Neural cell (in vitro differentiated cells): Measurements from ENCODE around the gene SMPX. TPM values are rescaled to one million over a fixed set of nuclear protein-coding genes. Genes with fewer than 3 reads are reported as not detected.

ENCODE experiments used
- H2AFZ ChIP-seq: fragments of 200-600, 300-800 bp; sonication (generic), shearing (Covaris generic); 2 replicates; pipeline ENCODE4 v1.6.0; 2014; ENCODE audit warnings: low read depth, mild to moderate bottlenecking, antibody characterized with exemption, low read length, moderate library complexity
- H3F3A ChIP-seq: fragments of 200-600 bp; shearing (Covaris generic); 2 replicates; pipeline ENCODE4 v1.6.1; 2016; ENCODE audit warnings: mild to moderate bottlenecking, moderate library complexity, mixed read lengths, antibody characterized with exemption, low read length; ENCODE audit not compliant: insufficient read depth, poor library complexity, severe bottlenecking
- H3K27ac ChIP-seq: fragments of 200-600, 300-800 bp; sonication (generic), shearing (Covaris generic); 2 replicates; pipeline ENCODE4 v1.5.1; 2014; ENCODE audit warnings: mild to moderate bottlenecking, low read length, moderate library complexity
- H3K27me3 ChIP-seq: fragments of 300-800, 200-600 bp; sonication (generic), shearing (Covaris generic); 2 replicates; pipeline ENCODE4 v1.6.0; 2014; ENCODE audit warnings: mild to moderate bottlenecking, low read depth, low read length, moderate library complexity; ENCODE audit not compliant: insufficient read depth
- H3K36me3 ChIP-seq: fragments of 300-800, 200-600 bp; sonication (generic), shearing (Covaris generic); 2 replicates; pipeline ENCODE4 v1.5.1; 2014; ENCODE audit warnings: mild to moderate bottlenecking, antibody characterized with exemption, low read length, moderate library complexity; ENCODE audit not compliant: insufficient read depth
- H3K4me2 ChIP-seq: fragments of 300-800, 200-600 bp; sonication (generic), shearing (Covaris generic); 2 replicates; pipeline ENCODE4 v1.6.0; 2014; ENCODE audit warnings: mild to moderate bottlenecking, low read length
- H3K4me3 ChIP-seq: fragments of 300-800, 200-600 bp; sonication (generic), shearing (Covaris generic); 2 replicates; pipeline ENCODE4 v1.5.1; 2014; ENCODE audit warnings: mild to moderate bottlenecking, low read length, moderate library complexity
- H3K79me2 ChIP-seq: fragments of 200-600 bp; shearing (Covaris generic); replicated peaks from 2 replicates; pipeline ENCODE4 v1.6.0; 2014; ENCODE audit warnings: mild to moderate bottlenecking, low read length, moderate library complexity; ENCODE audit not compliant: insufficient read depth
- H3K9ac ChIP-seq: fragments of 300-800, 200-600 bp; sonication (generic), shearing (Covaris generic); 2 replicates; pipeline ENCODE4 v1.6.1; 2016; ENCODE audit warnings: mild to moderate bottlenecking, low read length, mixed read lengths
- H3K9me2 ChIP-seq: fragments of 200-600 bp; shearing (Covaris generic); 2 replicates; pipeline ENCODE4 v1.6.1; 2016; ENCODE audit warnings: mild to moderate bottlenecking, low read length, mixed read lengths; ENCODE audit not compliant: insufficient read depth
- H3K9me3 ChIP-seq: fragments of 200-600, 300-800 bp; sonication (generic), shearing (Covaris generic); 2 replicates; pipeline ENCODE4 v1.6.1; 2016; ENCODE audit warnings: mild to moderate bottlenecking, mixed run types, low read length, moderate library complexity, mixed read lengths
- H4K20me1 ChIP-seq: fragments of 200-600 bp; shearing (Covaris generic); 2 replicates; pipeline ENCODE4 v1.6.1; 2016; ENCODE audit warnings: mild to moderate bottlenecking, mixed run types; ENCODE audit not compliant: insufficient read depth
- EP300 ChIP-seq: fragments of 450-650 bp; conservative IDR thresholded peaks from 2 replicates; pipeline ENCODE4 v1.6.1; 2014; ENCODE audit warnings: antibody characterized with exemption, mild to moderate bottlenecking, moderate library complexity; ENCODE audit not compliant: poor library complexity, severe bottlenecking
- EZH2 ChIP-seq: fragments of 200-600, 300-800 bp; shearing (Covaris generic), sonication (generic); IDR thresholded peaks from 2 replicates; pipeline ENCODE4 v1.6.1; 2014; ENCODE audit warnings: antibody characterized with exemption, low read length, borderline replicate concordance, mild to moderate bottlenecking; ENCODE audit not compliant: insufficient read depth, poor library complexity, severe bottlenecking
- MXI1 ChIP-seq: fragments of 450-650 bp; conservative IDR thresholded peaks from 2 replicates; pipeline ENCODE4 v1.6.1; 2014; ENCODE audit warnings: antibody characterized with exemption, mild to moderate bottlenecking; ENCODE audit not compliant: poor library complexity, severe bottlenecking
- POLR2AphosphoS5 ChIP-seq: IDR thresholded peaks from 2 replicates; pipeline ENCODE4 v1.6.1; 2012
- RAD21 ChIP-seq: fragments of 450-650 bp; conservative IDR thresholded peaks from 2 replicates; pipeline ENCODE4 v1.6.1; 2014; ENCODE audit warnings: antibody characterized with exemption, mild to moderate bottlenecking, moderate library complexity
- SMC3 ChIP-seq: fragments of 450-650 bp; conservative IDR thresholded peaks from 2 replicates; pipeline ENCODE4 v1.6.1; 2014; ENCODE audit warnings: antibody characterized with exemption, mild to moderate bottlenecking, moderate library complexity; ENCODE audit not compliant: poor library complexity
- TAF1 ChIP-seq: IDR thresholded peaks from 2 replicates; pipeline ENCODE4 v1.6.1; 2012; ENCODE audit warnings: low read depth
- polyA plus RNA-seq: library from polyadenylated mRNA; depleted of rRNA; stranded (reverse); fragments of >200 nt; gene quantifications from 2 replicates; pipeline ENCODE4 v1.2.3, GENCODE V29; 2014
- TF ChIP-seq, protein P1 (sequence below): fragments of 450-650 bp; IDR thresholded peaks from 2 replicates; pipeline ENCODE4 v1.5.1; 2014; ENCODE audit warnings: antibody characterized with exemption, mild to moderate bottlenecking, moderate library complexity; ENCODE audit not compliant: poor library complexity, severe bottlenecking
- TF ChIP-seq, protein P2 (sequence below): IDR thresholded peaks from 2 replicates; pipeline ENCODE4 v1.6.1; 2012; ENCODE audit warnings: borderline replicate concordance

The SMPX gene
- polyA plus RNA-seq, 1 donor from 2014 or later: 0.53 TPM

DNA sequence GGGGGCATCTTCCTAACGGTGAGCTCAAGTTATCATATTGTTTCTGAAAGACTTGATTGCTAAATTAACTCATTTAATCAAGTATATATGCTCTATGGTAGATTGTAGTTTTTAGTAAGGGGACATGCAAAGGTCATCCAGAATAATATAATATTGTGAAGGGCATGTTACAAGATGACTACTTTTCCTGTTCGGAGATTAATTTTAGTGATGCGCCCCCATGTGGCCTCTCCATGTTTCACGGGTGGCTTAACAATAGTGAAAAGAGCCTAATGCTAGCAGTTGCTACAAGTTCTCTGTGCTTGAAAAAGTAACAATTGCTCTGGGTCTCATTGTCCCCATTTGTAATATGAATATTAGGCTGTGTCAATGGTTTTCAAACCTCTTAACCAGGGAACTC lies 12.2 kb downstream of the SMPX start:
- no peak overlapping the region for H3K4me2 ChIP-seq
- H3K27me3 ChIP-seq: no peaks in the 10 kb centered on the region
- TF ChIP-seq SMC3 (peak; percentile 31), EP300 (no peak), EZH2 (no peak), TAF1 (no peak), POLR2AphosphoS5 (no peak), RAD21 (peak; percentile 29), MXI1 (no peak)
- TF ChIP-seq, protein P1, sequence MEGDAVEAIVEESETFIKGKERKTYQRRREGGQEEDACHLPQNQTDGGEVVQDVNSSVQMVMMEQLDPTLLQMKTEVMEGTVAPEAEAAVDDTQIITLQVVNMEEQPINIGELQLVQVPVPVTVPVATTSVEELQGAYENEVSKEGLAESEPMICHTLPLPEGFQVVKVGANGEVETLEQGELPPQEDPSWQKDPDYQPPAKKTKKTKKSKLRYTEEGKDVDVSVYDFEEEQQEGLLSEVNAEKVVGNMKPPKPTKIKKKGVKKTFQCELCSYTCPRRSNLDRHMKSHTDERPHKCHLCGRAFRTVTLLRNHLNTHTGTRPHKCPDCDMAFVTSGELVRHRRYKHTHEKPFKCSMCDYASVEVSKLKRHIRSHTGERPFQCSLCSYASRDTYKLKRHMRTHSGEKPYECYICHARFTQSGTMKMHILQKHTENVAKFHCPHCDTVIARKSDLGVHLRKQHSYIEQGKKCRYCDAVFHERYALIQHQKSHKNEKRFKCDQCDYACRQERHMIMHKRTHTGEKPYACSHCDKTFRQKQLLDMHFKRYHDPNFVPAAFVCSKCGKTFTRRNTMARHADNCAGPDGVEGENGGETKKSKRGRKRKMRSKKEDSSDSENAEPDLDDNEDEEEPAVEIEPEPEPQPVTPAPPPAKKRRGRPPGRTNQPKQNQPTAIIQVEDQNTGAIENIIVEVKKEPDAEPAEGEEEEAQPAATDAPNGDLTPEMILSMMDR: peak; percentile 49
- TF ChIP-seq, protein P2, sequence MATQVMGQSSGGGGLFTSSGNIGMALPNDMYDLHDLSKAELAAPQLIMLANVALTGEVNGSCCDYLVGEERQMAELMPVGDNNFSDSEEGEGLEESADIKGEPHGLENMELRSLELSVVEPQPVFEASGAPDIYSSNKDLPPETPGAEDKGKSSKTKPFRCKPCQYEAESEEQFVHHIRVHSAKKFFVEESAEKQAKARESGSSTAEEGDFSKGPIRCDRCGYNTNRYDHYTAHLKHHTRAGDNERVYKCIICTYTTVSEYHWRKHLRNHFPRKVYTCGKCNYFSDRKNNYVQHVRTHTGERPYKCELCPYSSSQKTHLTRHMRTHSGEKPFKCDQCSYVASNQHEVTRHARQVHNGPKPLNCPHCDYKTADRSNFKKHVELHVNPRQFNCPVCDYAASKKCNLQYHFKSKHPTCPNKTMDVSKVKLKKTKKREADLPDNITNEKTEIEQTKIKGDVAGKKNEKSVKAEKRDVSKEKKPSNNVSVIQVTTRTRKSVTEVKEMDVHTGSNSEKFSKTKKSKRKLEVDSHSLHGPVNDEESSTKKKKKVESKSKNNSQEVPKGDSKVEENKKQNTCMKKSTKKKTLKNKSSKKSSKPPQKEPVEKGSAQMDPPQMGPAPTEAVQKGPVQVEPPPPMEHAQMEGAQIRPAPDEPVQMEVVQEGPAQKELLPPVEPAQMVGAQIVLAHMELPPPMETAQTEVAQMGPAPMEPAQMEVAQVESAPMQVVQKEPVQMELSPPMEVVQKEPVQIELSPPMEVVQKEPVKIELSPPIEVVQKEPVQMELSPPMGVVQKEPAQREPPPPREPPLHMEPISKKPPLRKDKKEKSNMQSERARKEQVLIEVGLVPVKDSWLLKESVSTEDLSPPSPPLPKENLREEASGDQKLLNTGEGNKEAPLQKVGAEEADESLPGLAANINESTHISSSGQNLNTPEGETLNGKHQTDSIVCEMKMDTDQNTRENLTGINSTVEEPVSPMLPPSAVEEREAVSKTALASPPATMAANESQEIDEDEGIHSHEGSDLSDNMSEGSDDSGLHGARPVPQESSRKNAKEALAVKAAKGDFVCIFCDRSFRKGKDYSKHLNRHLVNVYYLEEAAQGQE: no peak

DNA sequence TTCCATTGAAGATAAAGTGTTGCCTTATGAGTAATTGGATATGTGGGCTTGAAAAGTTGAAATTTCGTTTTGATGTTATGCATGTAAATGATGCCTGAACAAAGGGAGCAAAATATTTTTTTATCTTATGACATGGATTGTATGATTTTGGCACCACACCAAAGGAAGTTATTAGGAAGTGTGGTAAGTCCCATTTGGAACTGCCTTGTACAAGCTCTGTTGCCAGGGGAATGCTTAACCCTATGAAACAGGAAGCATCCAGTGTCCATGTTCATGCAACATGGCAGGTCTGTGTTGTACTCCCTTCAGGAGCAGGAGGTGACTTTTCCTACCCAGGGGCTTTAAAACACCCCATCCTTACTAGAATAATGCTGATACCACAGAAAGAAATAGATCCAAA lies 13.2 kb downstream of the SMPX start:
- Histone ChIP-seq H3K36me3 (no peaks in the 10 kb centered on the region), H3K9ac (no peak overlapping the region), H3K27ac (no peak overlapping the region), H3K9me2 (no peaks in the 10 kb centered on the region), H3K9me3 (no peaks in the 10 kb centered on the region), H2AFZ (no peak overlapping the region), H4K20me1 (no peaks in the 10 kb centered on the region), H3K4me3 (no peak overlapping the region), H3K79me2 (no peaks in the 10 kb centered on the region), H3K4me2 (no peak overlapping the region), H3F3A (no peaks in the 10 kb centered on the region), H3K27me3 (no peaks in the 10 kb centered on the region)
- TF ChIP-seq TAF1 (no peak), EZH2 (no peak)
- TF ChIP-seq, protein P1: no peak

More for the DNA sequence above, 12.2 kb downstream of the SMPX start:
- Histone ChIP-seq H3K79me2 (no peaks in the 10 kb centered on the region), H3K9ac (no peak overlapping the region), H3K9me3 (no peaks in the 10 kb centered on the region), H3K4me3 (no peak overlapping the region), H2AFZ (no peak overlapping the region), H3K27ac (peak overlapping the region; percentile 5), H3K36me3 (no peaks in the 10 kb centered on the region), H4K20me1 (no peaks in the 10 kb centered on the region), H3F3A (no peaks in the 10 kb centered on the region), H3K9me2 (no peaks in the 10 kb centered on the region)
